ENCODE data around the gene WDR88. TPM values are rescaled to one million over a fixed set of nuclear protein-coding genes. Genes with fewer than 3 reads are reported as not detected.

WDR88 gene
- total and polyA plus RNA-seq, 2 donors (not counting 3 experiments of a cell fraction or from before 2014, with no cell fraction given): not detected

DNA sequence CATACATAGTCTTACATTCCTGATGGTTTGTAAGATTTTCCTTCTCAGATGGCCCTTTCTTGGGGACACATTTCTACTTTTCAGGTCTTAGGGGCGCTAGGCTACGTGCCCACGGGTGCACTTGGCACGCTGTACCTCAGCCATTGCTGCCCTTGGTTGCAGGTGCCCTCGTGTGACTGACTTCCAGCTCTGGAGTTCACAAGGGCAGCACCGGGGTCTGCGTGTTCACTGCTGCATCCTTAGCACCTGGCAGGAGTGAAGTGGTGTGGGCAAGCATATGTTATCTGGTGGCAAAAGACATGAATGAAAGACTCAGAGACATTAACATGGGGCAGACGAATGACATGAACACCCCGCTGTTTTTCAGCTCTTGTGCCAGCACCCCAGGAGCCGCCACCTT lies 13.3 kb upstream of the WDR88 start:
- intact Hi-C loops (cut with micrococcal nuclease) (loop anchor here (1.0 kb wide), 1 partner anchor 142 kb away; no protein-coding TSS in a partner anchor), dilution Hi-C loops (cut with MboI; ENCODE audit: extremely low pct_ligation_motif_present, low sequenced_read_pairs) (no loop called here)
- Histone ChIP-seq H3K4me2 (ENCODE audit: insufficient read depth, low read length) (no peak overlapping the region), H3K4me3 (replicated peaks in 1 of 3; ENCODE audit: insufficient read depth in 1 of 3, low read depth in 1 of 3, low read length in 3 of 3) (no peak overlapping the region), H3K27me3 (ENCODE audit: control insufficient read depth in 2 of 2, insufficient read depth in 2 of 2, low read length in 2 of 2) (no peaks in the 10 kb centered on the region), H2AFZ (ENCODE audit: low read depth, low read length) (no peak overlapping the region), H3K79me2 (ENCODE audit: control insufficient read depth, insufficient read depth, low read length) (no peaks in the 10 kb centered on the region), H3K4me1 (ENCODE audit: control insufficient read depth, extremely low read depth, insufficient read depth, low read length) (no peaks in the 10 kb centered on the region), H3K9ac (replicated peaks; ENCODE audit: extremely low read depth, insufficient read depth, low read length) (no peak overlapping the region), H3K9me3 (replicated peaks; ENCODE audit: control insufficient read depth, insufficient read depth, low read length) (no peaks in the 10 kb centered on the region), H3K36me3 (ENCODE audit: control insufficient read depth in 2 of 2, extremely low read depth in 1 of 2, insufficient read depth in 2 of 2, low read length in 2 of 2) (peaks cover 8 to 11% of the 10 kb centered on the region in 2 experiments), H3K9me1 (replicated peaks; ENCODE audit: control insufficient read depth, extremely low read depth, insufficient read depth, low read length) (no peaks in the 10 kb centered on the region), H3K27ac (ENCODE audit: insufficient read depth, low read depth, low read length) (no peak overlapping the region), H4K20me1 (replicated peaks; ENCODE audit: control insufficient read depth, extremely low read depth, insufficient read depth, low read length) (no peaks in the 10 kb centered on the region)
- FAIRE-seq: no peak
- no TSS peak for BruUV-seq (replicated peaks)
- ChIA-PET CTCF (interaction anchor here (0.6 to 3.1 kb wide), 4 partner anchors 65 to 147 kb away, joined by 4 to 28 read pairs (median 4); partner anchors contain the start of gene CEP89), POLR2A (no interaction called here)
- TF ChIP-seq POLR2A (IDR thresholded peaks at IDR 0.05; ENCODE audit: low read depth, low read length) (no peak), JUN (IDR thresholded peaks at IDR 0.05; ENCODE audit: borderline replicate concordance, insufficient read depth, insufficient read length, low read depth) (no peak), POLR2AphosphoS5 (IDR thresholded peaks at IDR 0.05; ENCODE audit: insufficient read depth, low read depth, low read length) (no peak), MYC (IDR thresholded peaks at IDR 0.05; ENCODE audit: low read depth, low read length) (no peak), GATA2 (IDR thresholded peaks at IDR 0.05; ENCODE audit: insufficient read depth, insufficient read length, low read depth, low read length) (no peak), FOS (IDR thresholded peaks at IDR 0.05; ENCODE audit: borderline replicate concordance, insufficient read depth, low read length) (no peak), EZH2 (IDR thresholded peaks at IDR 0.05; ENCODE audit: borderline replicate concordance, low read depth, low read length, severe bottlenecking) (no peak)
- TF ChIP-seq, protein P1, sequence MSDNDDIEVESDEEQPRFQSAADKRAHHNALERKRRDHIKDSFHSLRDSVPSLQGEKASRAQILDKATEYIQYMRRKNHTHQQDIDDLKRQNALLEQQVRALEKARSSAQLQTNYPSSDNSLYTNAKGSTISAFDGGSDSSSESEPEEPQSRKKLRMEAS (IDR thresholded peaks at IDR 0.05; ENCODE audit: insufficient read depth, insufficient read length): no peak
- TF ChIP-seq, protein P2, sequence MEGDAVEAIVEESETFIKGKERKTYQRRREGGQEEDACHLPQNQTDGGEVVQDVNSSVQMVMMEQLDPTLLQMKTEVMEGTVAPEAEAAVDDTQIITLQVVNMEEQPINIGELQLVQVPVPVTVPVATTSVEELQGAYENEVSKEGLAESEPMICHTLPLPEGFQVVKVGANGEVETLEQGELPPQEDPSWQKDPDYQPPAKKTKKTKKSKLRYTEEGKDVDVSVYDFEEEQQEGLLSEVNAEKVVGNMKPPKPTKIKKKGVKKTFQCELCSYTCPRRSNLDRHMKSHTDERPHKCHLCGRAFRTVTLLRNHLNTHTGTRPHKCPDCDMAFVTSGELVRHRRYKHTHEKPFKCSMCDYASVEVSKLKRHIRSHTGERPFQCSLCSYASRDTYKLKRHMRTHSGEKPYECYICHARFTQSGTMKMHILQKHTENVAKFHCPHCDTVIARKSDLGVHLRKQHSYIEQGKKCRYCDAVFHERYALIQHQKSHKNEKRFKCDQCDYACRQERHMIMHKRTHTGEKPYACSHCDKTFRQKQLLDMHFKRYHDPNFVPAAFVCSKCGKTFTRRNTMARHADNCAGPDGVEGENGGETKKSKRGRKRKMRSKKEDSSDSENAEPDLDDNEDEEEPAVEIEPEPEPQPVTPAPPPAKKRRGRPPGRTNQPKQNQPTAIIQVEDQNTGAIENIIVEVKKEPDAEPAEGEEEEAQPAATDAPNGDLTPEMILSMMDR (IDR thresholded peaks at IDR 0.05; ENCODE audit: extremely low read depth in 1 of 2, insufficient read depth in 1 of 2, low read depth in 1 of 2, low read length in 2 of 2): no peak
- no peak for DNase-seq (ENCODE audit: low read depth, low spot score)
